Measurements from ENCODE around the gene FIZ1. TPM values are rescaled to one million over a fixed set of nuclear protein-coding genes. Genes with fewer than 3 reads are reported as not detected.
A peak's percentile ranks its signal among the peaks of the same experiment; 100 is the strongest.
"Not testable (repeated sequence)": the region's sequence is repeated elsewhere in the genome, so short reads cannot be mapped to it uniquely, and the experiment has no call there.

FIZ1 gene
- total RNA-seq, 1 donor from 2014 or later, result 3.3 TPM

- FAIRE-seq, result no peak
- peak; percentile 85 to 90 for DNase-seq (ENCODE audit: low spot score in 2 of 2)
Measured at GRCh38 chr19:55598719-55599467, 424 bp downstream of the FIZ1 start.

- DNase-seq (ENCODE audit: low spot score in 2 of 2), result no peak
Measured at GRCh38 chr19:55598034-55598433, 1.3 kb downstream of the FIZ1 start.

DNA sequence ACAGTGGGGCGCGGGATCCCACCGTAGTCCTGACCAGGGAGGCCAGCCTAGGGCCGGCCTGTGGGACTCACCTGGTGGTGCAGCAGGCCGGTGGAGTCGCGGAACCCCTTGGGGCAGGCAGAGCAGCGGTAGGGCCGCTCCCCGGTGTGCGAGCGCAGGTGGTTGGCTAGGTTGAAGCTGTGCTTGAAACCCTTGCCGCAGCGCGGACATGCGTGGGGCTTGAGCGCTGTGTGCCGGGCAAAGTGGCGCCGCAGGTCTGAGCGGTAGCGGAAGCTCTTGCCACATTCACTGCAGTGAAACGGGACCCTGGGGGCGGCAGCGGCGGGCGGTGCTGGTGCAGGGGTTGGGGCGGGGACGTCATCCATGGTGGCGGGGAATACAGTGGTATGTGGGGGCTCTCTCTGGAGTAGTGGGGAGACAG lies 1.8 kb downstream of the FIZ1 start:
- DNase-seq (ENCODE audit: low spot score in 2 of 2) (no peak), FAIRE-seq (no peak)

More at GRCh38 chr19:55598034-55598433, 1.3 kb downstream of the FIZ1 start:
- no peak for FAIRE-seq

DNA sequence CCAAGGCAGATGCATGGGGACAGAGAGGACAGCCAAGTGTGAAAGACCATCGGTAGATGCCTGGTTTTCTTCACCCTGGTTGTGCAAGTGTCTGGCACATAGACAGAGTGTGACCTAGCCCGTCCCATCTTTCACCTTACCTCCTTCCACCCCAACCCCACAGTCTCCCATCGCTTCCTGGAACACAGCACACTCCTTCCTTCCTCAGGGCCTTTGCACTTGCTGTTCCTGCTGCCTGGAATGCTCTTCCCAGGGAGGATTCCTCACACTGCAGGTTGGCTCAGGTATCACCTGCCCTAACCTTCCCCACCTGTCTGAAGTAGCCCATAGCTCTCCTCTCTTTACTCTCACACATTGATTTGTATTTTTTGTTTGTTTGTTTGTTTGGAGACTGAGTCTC lies 3.0 kb downstream of the FIZ1 start:
- no peak for DNase-seq (ENCODE audit: low spot score in 2 of 2)
- no peak for FAIRE-seq

DNA sequence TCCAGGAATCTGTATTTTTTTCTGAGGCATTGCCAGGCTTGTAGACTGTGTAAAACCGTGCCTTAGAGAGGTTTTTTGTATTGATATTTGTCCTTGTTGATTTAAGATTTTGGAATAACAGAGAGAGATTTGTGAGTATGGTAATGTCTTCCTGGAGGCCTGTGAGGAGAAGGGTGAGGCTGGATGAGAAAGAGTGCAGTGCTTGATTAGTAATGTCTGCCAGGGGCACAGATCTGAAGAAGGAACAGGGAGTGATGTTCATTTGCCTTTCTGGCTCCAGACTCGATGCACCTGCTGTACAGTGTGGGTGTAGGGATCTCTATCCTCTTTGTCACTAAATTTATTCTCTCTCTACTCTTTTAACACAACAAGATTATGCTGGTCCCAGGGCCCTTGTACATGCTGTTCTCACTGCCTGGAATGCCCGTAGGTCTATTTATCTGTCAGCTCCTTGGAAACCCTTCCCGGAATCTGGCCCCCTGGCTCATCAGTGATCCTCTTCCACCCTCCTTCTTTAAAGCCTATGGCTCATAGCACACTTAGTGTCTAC lies 4.2 kb downstream of the FIZ1 start:
- no peak for FAIRE-seq
- DNase-seq (ENCODE audit: low spot score in 2 of 2), result no peak

GRCh38 chr19:55593096-55593772 lies 6.1 kb downstream of the FIZ1 start:
- DNase-seq (ENCODE audit: low spot score in 2 of 2) (no peak), FAIRE-seq (no peak)

DNA sequence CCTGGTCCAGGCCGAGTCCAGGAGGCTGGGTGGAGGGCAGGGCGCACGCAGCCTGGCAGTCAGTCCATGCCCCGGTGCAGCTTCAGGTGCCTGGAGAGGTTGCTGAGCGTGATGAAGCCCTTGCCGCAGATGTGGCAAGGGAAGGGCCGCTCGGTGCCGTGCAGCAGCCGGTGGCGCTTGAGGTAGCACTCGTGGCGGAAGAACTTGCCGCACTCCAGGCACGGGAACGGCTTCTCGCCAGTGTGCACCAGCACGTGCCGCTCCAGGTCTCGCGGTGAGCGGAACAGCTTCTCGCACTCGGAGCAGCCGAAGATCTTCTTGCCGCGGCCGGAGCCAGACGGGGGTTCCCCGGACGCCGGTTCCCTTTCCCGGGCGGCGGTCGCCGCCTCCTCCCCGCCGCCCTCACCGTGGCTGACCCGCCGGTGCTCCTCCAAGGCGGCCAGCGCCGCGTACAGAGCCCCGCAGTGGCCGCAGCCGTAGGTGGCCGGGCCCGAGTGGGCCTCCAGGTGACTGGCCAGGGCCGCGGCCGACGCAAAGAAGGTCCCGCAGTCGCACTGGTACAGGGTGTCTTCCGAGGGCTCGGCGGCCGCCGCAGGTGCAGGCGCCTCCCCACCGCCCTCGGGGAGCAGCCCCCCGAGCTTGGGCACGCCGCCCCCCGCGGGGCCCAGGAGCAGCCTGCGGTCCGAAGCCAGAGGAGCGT lies 6.8 kb downstream of the FIZ1 start:
- FAIRE-seq (no peak), DNase-seq (ENCODE audit: low spot score in 2 of 2) (no peak)

DNA sequence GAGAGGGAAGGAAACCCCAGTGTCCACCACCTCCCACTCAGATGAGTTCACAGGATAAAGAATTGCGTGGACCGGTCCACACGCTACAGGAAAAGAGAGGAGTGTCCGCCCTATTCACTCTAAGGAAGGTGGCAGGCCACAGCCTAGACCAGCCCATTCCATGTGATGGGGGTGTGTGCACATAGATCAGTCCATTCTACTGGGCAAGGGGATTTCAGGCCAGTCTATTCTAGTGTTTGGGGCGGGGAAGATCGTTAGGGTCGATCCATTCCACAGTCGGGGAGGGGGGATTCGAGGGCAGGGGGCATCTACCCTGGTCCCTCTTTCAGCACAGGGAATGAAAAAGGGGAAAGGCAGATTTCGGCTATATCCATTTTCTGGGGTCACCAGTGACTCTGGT lies 7.8 kb downstream of the FIZ1 start:
- FAIRE-seq (no peak), DNase-seq (ENCODE audit: low spot score in 2 of 2) (no peak)

GRCh38 chr19:55590617-55591016 lies 8.7 kb downstream of the FIZ1 start:
- FAIRE-seq (no peak), DNase-seq (ENCODE audit: low spot score in 2 of 2) (no peak)

DNA sequence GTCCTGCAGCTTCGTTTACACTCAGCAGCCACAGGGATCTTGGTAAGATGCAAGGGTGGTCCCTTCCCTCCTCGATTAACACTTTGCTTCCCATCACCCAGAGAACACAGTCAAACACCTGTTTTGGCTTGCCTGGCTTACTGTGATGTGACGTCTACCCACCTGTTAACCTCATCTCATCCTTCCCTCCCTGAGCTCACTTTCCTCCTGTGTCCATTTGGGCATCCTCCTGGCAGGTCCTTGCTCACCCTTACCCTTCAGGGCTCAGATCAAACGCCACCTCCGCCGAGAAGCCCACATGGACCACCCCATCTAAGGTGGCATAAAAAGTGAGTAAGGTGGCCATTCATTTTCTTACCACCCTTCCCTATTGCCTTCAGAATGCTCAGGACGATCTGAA lies 9.2 kb downstream of the FIZ1 start:
- FAIRE-seq, result no peak
- no peak for DNase-seq (ENCODE audit: low spot score in 2 of 2)

GRCh38 chr19:55588738-55589137 lies 10.6 kb downstream of the FIZ1 start:
- FAIRE-seq (no peak), DNase-seq (ENCODE audit: low spot score in 2 of 2) (no peak)

GRCh38 chr19:55586976-55587668 lies 12.2 kb downstream of the FIZ1 start:
- DNase-seq (ENCODE audit: low spot score in 2 of 2) (peak; percentile 86 to 96), FAIRE-seq (no peak)

DNA sequence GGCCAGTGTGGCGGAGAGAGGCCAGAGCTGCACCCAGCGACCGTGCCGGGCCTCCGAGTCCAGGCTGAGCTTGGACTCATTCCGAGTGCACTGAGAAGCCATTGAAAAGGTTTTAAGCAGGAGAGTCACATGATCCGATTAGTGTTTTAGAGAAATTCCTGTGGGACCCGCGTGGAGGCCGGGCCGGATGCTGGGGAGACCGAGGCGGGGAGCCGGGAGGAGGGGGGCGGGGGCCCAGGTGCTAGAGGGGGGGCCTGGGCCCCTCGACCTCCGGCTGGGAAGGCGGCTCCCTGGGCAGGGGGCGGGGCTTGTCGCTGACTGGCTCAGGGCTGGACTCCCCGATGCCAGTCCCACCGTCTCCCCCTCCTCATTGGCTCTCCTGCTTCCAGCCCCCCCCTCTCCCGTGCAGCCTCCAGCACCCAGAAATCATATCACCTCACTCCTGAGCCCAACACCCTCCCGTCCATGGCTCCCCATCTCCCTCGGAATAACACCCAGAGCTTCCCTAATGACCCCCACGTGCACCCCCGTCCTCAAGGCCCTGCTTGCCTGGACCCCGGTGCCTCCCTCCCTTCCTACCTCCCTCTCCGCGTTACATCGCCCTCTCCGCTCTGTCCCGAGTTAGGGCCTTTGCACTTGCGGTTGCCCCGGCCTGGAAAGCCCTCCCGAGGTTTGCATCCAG lies 13.5 kb downstream of the FIZ1 start:
- FAIRE-seq (no peak), DNase-seq (ENCODE audit: low spot score in 2 of 2) (peak; percentile 62 to 78)

DNA sequence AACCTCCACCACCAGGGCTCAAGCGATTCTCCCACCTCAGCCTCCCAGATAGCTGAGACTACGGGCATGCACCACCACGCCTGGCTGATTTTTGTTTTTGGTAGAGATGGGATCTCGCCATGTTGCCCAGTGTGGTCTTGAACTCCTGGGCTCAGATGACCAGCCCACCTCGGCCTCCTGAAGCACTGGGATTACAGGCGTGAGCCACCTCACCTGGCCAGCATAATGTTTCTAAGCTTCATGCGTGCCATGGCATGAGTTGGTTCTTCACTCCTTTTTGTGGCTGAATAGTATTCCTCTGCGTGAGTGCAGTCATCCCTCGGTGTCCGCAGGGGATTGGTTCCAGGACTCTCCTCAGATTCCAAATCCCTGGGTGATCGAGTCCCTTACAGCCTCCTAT lies 14.4 kb downstream of the FIZ1 start:
- no peak for FAIRE-seq
- DNase-seq (ENCODE audit: low spot score in 2 of 2), result no peak

DNA sequence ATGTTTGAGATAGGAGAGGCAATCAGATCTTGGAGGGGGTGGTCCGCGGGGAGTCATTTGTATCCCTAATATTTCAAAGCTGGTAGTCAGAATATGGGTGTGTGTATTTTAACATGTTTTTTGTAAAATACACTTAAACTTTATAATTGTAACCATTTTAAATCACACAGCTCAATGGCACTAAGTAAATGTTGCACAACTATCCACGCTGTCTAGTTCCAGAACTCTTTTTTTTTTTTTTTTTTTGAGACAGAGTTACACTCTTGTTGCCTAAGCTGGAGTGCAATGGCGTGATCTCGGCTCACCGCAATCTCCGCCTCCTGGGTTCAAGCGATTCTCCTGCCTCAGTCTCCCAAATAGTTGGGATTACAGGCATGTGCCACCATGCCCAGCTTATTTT lies 15.4 kb downstream of the FIZ1 start:
- not testable (repeated sequence) for FAIRE-seq; DNase-seq (ENCODE audit: low spot score in 2 of 2)

DNA sequence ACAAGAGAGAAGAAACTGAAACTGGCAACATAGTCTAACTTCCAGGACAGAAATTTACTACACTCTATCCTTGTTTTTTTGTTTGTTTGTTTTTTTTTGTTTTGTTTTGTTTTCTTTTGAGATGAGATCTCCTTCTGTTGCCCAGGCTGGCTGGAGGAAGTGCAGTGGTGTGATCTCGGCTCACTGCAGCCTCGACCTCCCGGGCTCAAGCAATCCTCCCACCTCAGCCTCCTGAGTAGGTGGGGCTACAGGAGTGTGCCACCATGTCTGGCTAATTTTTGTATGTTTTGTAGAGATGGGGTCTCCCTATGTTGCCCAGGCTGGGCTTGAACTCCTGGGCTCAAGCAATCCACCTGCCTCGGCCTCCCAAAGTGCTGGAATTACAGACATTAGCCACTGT lies 17.0 kb downstream of the FIZ1 start:
- FAIRE-seq; DNase-seq (ENCODE audit: low spot score in 2 of 2): not testable (repeated sequence)

DNA sequence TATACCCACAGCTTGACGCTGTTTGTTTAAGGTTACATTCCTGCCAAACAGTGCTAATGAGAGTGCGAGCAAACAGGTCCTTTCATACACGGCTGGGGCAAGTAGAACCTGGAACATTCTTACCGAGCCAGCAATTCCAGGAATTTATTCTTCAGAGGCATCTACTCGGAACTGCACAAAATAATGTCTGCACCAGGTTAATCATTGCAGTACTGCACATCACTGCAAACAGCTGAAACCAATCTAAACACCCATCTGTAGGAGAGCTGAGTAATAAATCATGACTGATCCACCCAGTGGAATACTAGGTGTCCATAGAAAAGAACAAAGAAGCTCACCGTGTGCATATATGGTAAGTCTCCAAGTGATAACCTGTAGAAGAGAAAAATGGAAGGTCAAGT lies 17.5 kb downstream of the FIZ1 start:
- no peak for FAIRE-seq
- no peak for DNase-seq (ENCODE audit: low spot score in 2 of 2)

GRCh38 chr19:55581145-55581822 lies 18.0 kb downstream of the FIZ1 start:
- no peak for FAIRE-seq
- peak in 1 of 2 donors; percentile 41 for DNase-seq (ENCODE audit: low spot score in 2 of 2)

GRCh38 chr19:55580628-55581144 lies 18.6 kb downstream of the FIZ1 start, which contains the start of gene ZNF579:
Gene ZNF579, minus strand, starts transcription at chr19:55580848. Its CDS starts 1,209 bp downstream, at chr19:55579639.
- FAIRE-seq (no peak), DNase-seq (ENCODE audit: low spot score in 2 of 2) (peak; percentile 88 to 90)
